Loucy (cell line): Measurements from ENCODE around the gene FGFR3.

Experiments used
- H2AFZ ChIP-seq: fragments of 200-600 bp; sonication (generic); 2 replicates; pipeline ENCODE4 v1.6.0; 2016; ENCODE audit warnings: antibody characterized with exemption, mild to moderate bottlenecking, low read length, moderate library complexity
- H3F3A ChIP-seq: fragments of 200-600 bp; 2 replicates; pipeline ENCODE4 v1.6.0; 2016; ENCODE audit warnings: antibody characterized with exemption, low read depth, mild to moderate bottlenecking
- H3K27me3 ChIP-seq: fragments of 200-600 bp; sonication (generic); 2 replicates; pipeline ENCODE4 v1.6.1; 2014; ENCODE audit warnings: low read length, mild to moderate bottlenecking; ENCODE audit not compliant: insufficient read depth, poor library complexity, severe bottlenecking
- H3K36me3 ChIP-seq: fragments of 200-600 bp; sonication (generic); 2 replicates; pipeline ENCODE4 v1.6.1; 2016; ENCODE audit warnings: low read length; ENCODE audit not compliant: insufficient read depth
- H3K4me1 ChIP-seq: fragments of 200-600 bp; sonication (generic); 2 replicates; pipeline ENCODE4 v1.5.1; 2014; ENCODE audit warnings: low read length, mild to moderate bottlenecking; ENCODE audit not compliant: insufficient read depth, poor library complexity, severe bottlenecking
- H3K4me2 ChIP-seq: fragments of 200-600 bp; sonication (generic); 2 replicates; pipeline ENCODE4 v1.6.0; 2014; ENCODE audit warnings: antibody characterized with exemption, low read length, low read depth, mild to moderate bottlenecking; ENCODE audit not compliant: poor library complexity, severe bottlenecking
- H3K4me3 ChIP-seq: fragments of 200-600 bp; sonication (generic); 2 replicates; pipeline ENCODE4 v1.5.1; 2014; ENCODE audit warnings: low read length, mild to moderate bottlenecking, mixed read lengths; ENCODE audit not compliant: poor library complexity, severe bottlenecking
- H3K79me2 ChIP-seq: fragments of 200-600 bp; sonication (generic); 2 replicates; pipeline ENCODE4 v1.6.1; 2014; ENCODE audit warnings: low read length; ENCODE audit not compliant: insufficient read depth
- H3K9ac ChIP-seq: fragments of 200-600 bp; sonication (generic); 2 replicates; pipeline ENCODE4 v1.6.0; 2014; ENCODE audit warnings: mild to moderate bottlenecking, low read depth, low read length, moderate library complexity; ENCODE audit not compliant: poor library complexity, severe bottlenecking
- H3K9me2 ChIP-seq: fragments of 200-600 bp; sonication (generic); replicated peaks from 2 replicates; pipeline ENCODE4 v1.6.1; 2016; ENCODE audit warnings: low read depth, low read length, mixed read lengths
- H3K9me3 ChIP-seq: fragments of 200-600 bp; sonication (generic); 2 replicates; pipeline ENCODE4 v1.6.1; 2014; ENCODE audit warnings: mild to moderate bottlenecking, antibody characterized with exemption, low read length, low read depth; ENCODE audit not compliant: insufficient read depth
- H4K20me1 ChIP-seq: fragments of 200-600 bp; sonication (generic); 2 replicates; pipeline ENCODE4 v1.6.0; 2014; ENCODE audit warnings: antibody characterized with exemption, low read length, mild to moderate bottlenecking; ENCODE audit not compliant: insufficient read depth, poor library complexity, severe bottlenecking
- EZH2phosphoT487 ChIP-seq: fragments of 200-600 bp; IDR thresholded peaks from 2 replicates; pipeline ENCODE4 v1.6.1; 2018; ENCODE audit warnings: antibody characterized with exemption, mild to moderate bottlenecking, moderate library complexity, borderline replicate concordance
- TF ChIP-seq, protein P1 (sequence below): fragments of 200-600 bp; sonication (generic); conservative IDR thresholded peaks from 2 replicates; pipeline ENCODE4 v1.5.1; 2014; ENCODE audit warnings: mild to moderate bottlenecking, antibody characterized with exemption, low read length

Gene FGFR3

DNA sequence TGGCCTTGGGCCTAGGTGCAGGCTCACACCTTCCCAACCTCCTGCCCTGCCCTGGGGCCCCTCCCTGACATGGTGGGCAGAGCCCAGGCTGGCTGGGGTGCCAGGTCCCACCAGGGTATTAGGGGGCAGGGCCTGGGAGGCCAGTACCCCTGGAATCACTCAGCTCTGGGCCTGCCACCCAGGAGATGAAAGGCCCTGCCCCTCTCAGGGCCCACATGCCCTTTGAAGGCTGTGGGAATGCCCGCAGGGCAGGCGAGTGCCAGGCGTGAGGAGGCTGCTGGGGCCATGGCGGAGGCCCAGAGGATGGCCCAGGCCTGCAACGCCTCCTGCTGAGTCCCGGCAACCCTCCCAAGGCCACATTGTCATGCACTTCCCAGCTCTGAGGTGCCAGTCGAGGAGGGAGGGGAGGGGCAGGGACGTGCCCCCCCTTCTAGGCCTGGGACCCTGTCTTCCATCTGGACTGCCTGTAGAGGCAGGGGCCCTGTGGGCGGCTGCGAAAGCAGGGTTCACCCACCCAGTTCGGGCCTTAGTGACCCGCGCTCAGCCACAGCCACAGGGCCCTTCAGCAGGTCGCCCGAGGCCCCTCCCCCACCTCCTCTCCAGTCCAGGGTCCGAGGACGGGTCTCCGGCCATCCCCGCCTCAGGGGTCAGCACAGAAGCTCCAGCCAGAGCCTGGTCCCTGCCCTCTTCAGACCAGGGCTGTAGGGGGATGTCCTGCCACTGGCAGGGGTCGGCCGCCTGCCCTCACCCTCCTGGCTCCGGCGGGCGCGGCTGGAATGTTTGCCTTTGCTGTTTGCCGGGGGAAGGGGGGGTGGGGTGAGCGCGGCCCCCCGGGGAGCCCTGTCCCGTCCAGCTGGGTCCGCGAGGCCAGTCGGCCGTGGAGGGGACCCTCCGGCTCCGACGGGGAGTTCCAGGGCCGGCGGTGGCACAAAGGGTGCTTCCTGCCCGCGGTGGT is 26.7 kb upstream of the FGFR3 start:
- Histone ChIP-seq H2AFZ (no peak overlapping the region), H3K4me1 (no peaks in the 10 kb centered on the region), H4K20me1 (no peaks in the 10 kb centered on the region), H3K4me2 (no peak overlapping the region), H3K27me3 (no peaks in the 10 kb centered on the region), H3K9me2 (no peaks in the 10 kb centered on the region), H3K9me3 (no peaks in the 10 kb centered on the region), H3K36me3 (no peaks in the 10 kb centered on the region), H3K9ac (no peak overlapping the region), H3K4me3 (no peak overlapping the region), H3K79me2 (no peaks in the 10 kb centered on the region), H3F3A (no peaks in the 10 kb centered on the region)
- no peak for TF ChIP-seq EZH2phosphoT487

DNA sequence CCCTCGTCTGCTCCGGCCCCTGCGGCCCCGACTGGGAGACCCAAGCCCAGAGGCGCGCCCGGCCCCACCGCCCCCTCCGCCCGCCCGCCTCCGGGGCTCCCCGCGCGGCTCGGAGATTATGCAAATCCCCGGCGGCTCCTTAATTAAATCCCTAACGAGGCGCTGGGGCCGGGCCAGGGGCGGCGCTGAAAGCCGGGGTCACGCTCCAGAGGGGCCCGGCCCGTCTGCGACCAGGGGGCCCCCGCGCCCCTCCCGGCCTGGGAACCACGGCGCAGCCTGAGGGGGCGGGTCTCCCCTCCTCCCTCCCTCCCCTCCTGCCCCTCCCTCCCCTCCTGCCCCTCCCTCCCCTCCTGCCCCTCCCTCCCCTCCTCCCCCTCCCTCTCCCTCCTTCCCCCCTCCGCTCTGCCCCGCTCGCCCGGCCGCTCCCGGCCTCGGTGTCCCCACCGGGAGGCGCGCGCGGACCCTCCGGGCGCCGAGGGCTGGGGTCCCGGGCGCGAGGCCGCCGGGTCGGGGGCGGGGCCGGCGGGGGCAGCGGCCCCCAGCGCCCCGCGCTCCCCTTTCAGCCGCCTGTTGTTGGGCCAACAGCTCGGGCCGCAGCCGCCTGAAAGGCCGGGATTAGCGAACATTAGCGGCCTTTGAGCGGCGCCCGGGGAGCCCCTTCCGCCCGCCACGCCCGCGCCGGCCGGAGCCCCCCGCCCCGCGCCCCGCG is 25.9 kb upstream of the FGFR3 start:
- Histone ChIP-seq H3K9ac (no peak overlapping the region), H3F3A (no peaks in the 10 kb centered on the region), H3K4me1 (no peaks in the 10 kb centered on the region), H3K9me3 (no peaks in the 10 kb centered on the region), H3K9me2 (no peaks in the 10 kb centered on the region), H3K27me3 (no peaks in the 10 kb centered on the region), H3K4me2 (no peak overlapping the region), H4K20me1 (no peaks in the 10 kb centered on the region), H3K36me3 (no peaks in the 10 kb centered on the region), H3K79me2 (no peaks in the 10 kb centered on the region), H3K4me3 (no peak overlapping the region), H2AFZ (no peak overlapping the region)
- TF ChIP-seq EZH2phosphoT487 = no peak
- TF ChIP-seq, protein P1, sequence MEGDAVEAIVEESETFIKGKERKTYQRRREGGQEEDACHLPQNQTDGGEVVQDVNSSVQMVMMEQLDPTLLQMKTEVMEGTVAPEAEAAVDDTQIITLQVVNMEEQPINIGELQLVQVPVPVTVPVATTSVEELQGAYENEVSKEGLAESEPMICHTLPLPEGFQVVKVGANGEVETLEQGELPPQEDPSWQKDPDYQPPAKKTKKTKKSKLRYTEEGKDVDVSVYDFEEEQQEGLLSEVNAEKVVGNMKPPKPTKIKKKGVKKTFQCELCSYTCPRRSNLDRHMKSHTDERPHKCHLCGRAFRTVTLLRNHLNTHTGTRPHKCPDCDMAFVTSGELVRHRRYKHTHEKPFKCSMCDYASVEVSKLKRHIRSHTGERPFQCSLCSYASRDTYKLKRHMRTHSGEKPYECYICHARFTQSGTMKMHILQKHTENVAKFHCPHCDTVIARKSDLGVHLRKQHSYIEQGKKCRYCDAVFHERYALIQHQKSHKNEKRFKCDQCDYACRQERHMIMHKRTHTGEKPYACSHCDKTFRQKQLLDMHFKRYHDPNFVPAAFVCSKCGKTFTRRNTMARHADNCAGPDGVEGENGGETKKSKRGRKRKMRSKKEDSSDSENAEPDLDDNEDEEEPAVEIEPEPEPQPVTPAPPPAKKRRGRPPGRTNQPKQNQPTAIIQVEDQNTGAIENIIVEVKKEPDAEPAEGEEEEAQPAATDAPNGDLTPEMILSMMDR = no peak

DNA sequence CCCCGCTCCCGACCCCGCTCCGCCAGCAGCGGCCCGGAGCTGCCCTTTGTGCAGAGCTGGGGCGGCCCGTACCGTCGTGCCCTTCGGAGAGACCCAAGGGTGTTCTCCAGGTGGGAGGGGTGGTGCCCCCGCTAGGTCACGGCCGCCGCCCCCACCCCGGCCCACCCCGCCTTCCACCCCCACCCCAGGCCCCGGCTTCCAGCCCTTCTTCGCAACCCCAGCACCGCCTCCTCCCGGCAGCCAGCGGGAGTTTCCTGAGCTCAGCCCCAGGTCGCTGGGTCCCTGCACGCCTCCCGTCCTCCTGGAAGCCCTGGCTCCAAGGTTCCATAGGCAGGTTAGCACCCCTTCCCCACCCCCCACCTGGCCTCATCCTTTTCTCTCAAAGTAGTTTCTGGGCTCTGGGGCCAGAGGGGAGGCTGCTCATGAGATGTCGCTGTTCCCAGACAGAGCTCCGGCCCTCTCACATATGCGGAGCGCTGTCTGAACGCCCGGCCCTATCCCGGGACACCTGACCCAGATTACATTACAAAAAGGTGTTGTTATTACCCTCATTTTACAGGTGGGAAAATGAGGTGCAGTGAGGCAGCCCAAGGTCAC is 25.2 kb upstream of the FGFR3 start:
- no peaks in the 10 kb centered on the region for H3K36me3 ChIP-seq
- no peaks in the 10 kb centered on the region for H3K79me2 ChIP-seq
- H3K4me1 ChIP-seq = no peaks in the 10 kb centered on the region
- H3K9me3 ChIP-seq = no peaks in the 10 kb centered on the region
- H3K4me3 ChIP-seq = no peak overlapping the region
- no peak for TF ChIP-seq EZH2phosphoT487
- TF ChIP-seq, protein P1 = no peak
- H3F3A ChIP-seq = no peaks in the 10 kb centered on the region
- H3K27me3 ChIP-seq = no peaks in the 10 kb centered on the region
- H2AFZ ChIP-seq = no peak overlapping the region
- no peak overlapping the region for H3K9ac ChIP-seq
- no peaks in the 10 kb centered on the region for H4K20me1 ChIP-seq
- no peaks in the 10 kb centered on the region for H3K9me2 ChIP-seq
- no peak overlapping the region for H3K4me2 ChIP-seq
